ENCODE results near the gene ENGASE.

ENGASE gene

GRCh38 chr17:79100405-79100804, 25.8 kb downstream of the ENGASE start:
- TF ChIP-seq TAF1 (IDR thresholded peaks at IDR 0.05; ENCODE audit: borderline replicate concordance, insufficient read depth, low read length) (no peak), REST (IDR thresholded peaks at IDR 0.05; ENCODE audit: insufficient read depth in 1 of 2, low read depth in 2 of 2, low read length in 2 of 2) (no peak), POLR2AphosphoS5 (IDR thresholded peaks at IDR 0.05; ENCODE audit: low read depth, low read length) (no peak), SIN3A (IDR thresholded peaks at IDR 0.05; ENCODE audit: borderline replicate concordance, insufficient read depth, low read length) (no peak), FOXP2 (optimal IDR thresholded peaks at IDR 0.05; ENCODE audit: borderline replicate concordance, extremely low read depth, extremely low read length, insufficient read depth) (no peak)

- TF ChIP-seq TAF1 (IDR thresholded peaks at IDR 0.05; ENCODE audit: borderline replicate concordance, insufficient read depth, low read length) (no peak), POLR2AphosphoS5 (IDR thresholded peaks at IDR 0.05; ENCODE audit: low read depth, low read length) (no peak), SIN3A (IDR thresholded peaks at IDR 0.05; ENCODE audit: borderline replicate concordance, insufficient read depth, low read length) (no peak), FOXP2 (optimal IDR thresholded peaks at IDR 0.05; ENCODE audit: borderline replicate concordance, extremely low read depth, extremely low read length, insufficient read depth) (no peak), REST (IDR thresholded peaks at IDR 0.05; ENCODE audit: insufficient read depth in 1 of 2, low read depth in 2 of 2, low read length in 2 of 2) (no peak)
Observed at GRCh38 chr17:79101111-79101673, 26.6 kb downstream of the ENGASE start.

- no peak for TF ChIP-seq FOXP2 (optimal IDR thresholded peaks at IDR 0.05; ENCODE audit: borderline replicate concordance, extremely low read depth, extremely low read length, insufficient read depth)
- TF ChIP-seq SIN3A (IDR thresholded peaks at IDR 0.05; ENCODE audit: borderline replicate concordance, insufficient read depth, low read length), result no peak
- no peak for TF ChIP-seq REST (IDR thresholded peaks at IDR 0.05; ENCODE audit: insufficient read depth in 1 of 2, low read depth in 2 of 2, low read length in 2 of 2)
- no peak for TF ChIP-seq POLR2AphosphoS5 (IDR thresholded peaks at IDR 0.05; ENCODE audit: low read depth, low read length)
- TF ChIP-seq TAF1 (IDR thresholded peaks at IDR 0.05; ENCODE audit: borderline replicate concordance, insufficient read depth, low read length), result no peak
Observed at GRCh38 chr17:79102214-79102613, 27.6 kb downstream of the ENGASE start.

- TF ChIP-seq SIN3A (IDR thresholded peaks at IDR 0.05; ENCODE audit: borderline replicate concordance, insufficient read depth, low read length) (no peak), REST (IDR thresholded peaks at IDR 0.05; ENCODE audit: insufficient read depth in 1 of 2, low read depth in 2 of 2, low read length in 2 of 2) (no peak), FOXP2 (optimal IDR thresholded peaks at IDR 0.05; ENCODE audit: borderline replicate concordance, extremely low read depth, extremely low read length, insufficient read depth) (no peak), POLR2AphosphoS5 (IDR thresholded peaks at IDR 0.05; ENCODE audit: low read depth, low read length) (no peak), TAF1 (IDR thresholded peaks at IDR 0.05; ENCODE audit: borderline replicate concordance, insufficient read depth, low read length) (no peak)
Observed at GRCh38 chr17:79104898-79105600, 30.4 kb downstream of the ENGASE start.
